HepG2 (cell line): ENCODE measurements around the gene CLEC9A. TPM values are rescaled to one million over a fixed set of nuclear protein-coding genes. Genes with fewer than 3 reads are reported as not detected.

Source experiments
- ATAC-seq: fragments of 200-7000 bp; cut with Tn5 transposase; 3 replicates; pipeline ENCODE4 v1.9.1; 2020; ENCODE audit warnings: mild to moderate bottlenecking, moderate library complexity
- BruUV-seq: library from RNA; stranded (reverse); fragments of 400-500 nt; replicated peaks from 2 replicates; lab custom pipeline; 2021; lab: Mats Ljungman, UMichigan
- CTCF ChIA-PET: fragments of 300-600 bp; formaldehyde crosslinking; extraction: SDS; loops from one replicate; lab custom pipeline; 2021; ENCODE audit warnings: low total read pairs, inconsistent platforms, low intra/inter-chr PET ratio; lab: Yijun Ruan, JAX
- POLR2A ChIA-PET: fragments of 350-600 bp; sonication (Branson Sonifier 250); formaldehyde crosslinking; loops from one replicate; lab custom pipeline; 2020; ENCODE audit warnings: antibody characterized with exemption, inconsistent platforms; lab: Yijun Ruan, JAX
- DNase-seq: peaks from one replicate; pipeline ENCODE4 v3.0.0-alpha.2; 2015; ENCODE audit warnings: low spot score
- FAIRE-seq: peaks from 3 replicates; lab custom pipeline; 2011; peaks lifted over from hg19 to GRCh38; lab: Jason Lieb, UNC
- H2AFZ ChIP-seq: one replicate; pipeline ENCODE4 v1.6.1; 2011; ENCODE audit warnings: low read length, inconsistent platforms
- H3K27ac ChIP-seq: fragments of 300-600 bp; 3 replicates; pipeline ENCODE4 v1.8.0; 2011; ENCODE audit warnings: mixed run types, mild to moderate bottlenecking, mixed read lengths, low read length, inconsistent platforms; ENCODE audit not compliant: insufficient read depth; ENCODE audit errors: extremely low read length
- H3K27me3 ChIP-seq, 2 experiments: fragments of 200-600 bp in 1 of 2; 2 replicates in 1 of 2; 3 replicates in 1 of 2; pipeline versions ENCODE4 v1.6.0 to v1.8.0; 2011; ENCODE audit warnings: low read length in 2 of 2, mild to moderate bottlenecking in 2 of 2, moderate library complexity in 2 of 2, inconsistent platforms in 1 of 2; ENCODE audit not compliant: insufficient read depth in 2 of 2, control insufficient read depth in 1 of 2
- H3K36me3 ChIP-seq, 2 experiments: fragments of 200-600 bp in 1 of 2; replicated peaks in 1 of 2; 2 replicates in 1 of 2; 3 replicates in 1 of 2; pipeline versions ENCODE4 v1.5.1 to v1.8.0; 2011; ENCODE audit warnings: low read length in 2 of 2, inconsistent platforms in 1 of 2; ENCODE audit not compliant: insufficient read depth in 2 of 2, control insufficient read depth in 1 of 2
- H3K4me1 ChIP-seq: 2 replicates; pipeline ENCODE4 v1.5.1; 2012; ENCODE audit warnings: low read length, inconsistent platforms; ENCODE audit not compliant: insufficient read depth
- H3K4me2 ChIP-seq: 2 replicates; pipeline ENCODE4 v1.6.0; 2011; ENCODE audit warnings: low read depth, low read length, inconsistent platforms
- H3K4me3 ChIP-seq, 3 experiments: fragments of 200-600 bp in 1 of 3; sonication (generic), shearing (Covaris generic) in 1 of 3; replicated peaks in 1 of 3; 2 replicates each; pipeline ENCODE4 v1.5.1; 2011 to 2016; ENCODE audit warnings: low read length in 3 of 3, inconsistent platforms in 2 of 3, low read depth in 2 of 3, mild to moderate bottlenecking in 2 of 3, control low read depth in 1 of 3, mixed read lengths in 1 of 3; ENCODE audit not compliant: insufficient read depth in 1 of 3
- H3K79me2 ChIP-seq: one replicate; pipeline ENCODE4 v1.6.1; 2011; ENCODE audit warnings: low read length, inconsistent platforms; ENCODE audit not compliant: insufficient read depth
- H3K9ac ChIP-seq: 2 replicates; pipeline ENCODE4 v1.6.0; 2011; ENCODE audit warnings: mild to moderate bottlenecking, low read depth, low read length, inconsistent platforms; ENCODE audit not compliant: insufficient read depth
- H3K9me3 ChIP-seq: 2 replicates; pipeline ENCODE4 v1.5.1; 2012; ENCODE audit warnings: mild to moderate bottlenecking, low read length
- H4K20me1 ChIP-seq: 2 replicates; pipeline ENCODE4 v1.6.0; 2011; ENCODE audit warnings: inconsistent platforms, mild to moderate bottlenecking, low read length, moderate library complexity; ENCODE audit not compliant: insufficient read depth
- EP300 ChIP-seq, 3 experiments: sonication (generic) in 1 of 3; formaldehyde crosslinking in 1 of 3; IDR thresholded peaks; 2 replicates each; pipeline versions ENCODE4 v1.5.1 to v1.6.1; 2011 to 2020; ENCODE audit warnings: low read depth in 2 of 3, low read length in 2 of 3, borderline replicate concordance in 1 of 3, improper control_type of control experiment in 1 of 3, mild to moderate bottlenecking in 1 of 3, missing genetic modification reagents in 1 of 3, moderate library complexity in 1 of 3
- HNF1A ChIP-seq, 2 experiments: sonication (generic) in 1 of 2; formaldehyde crosslinking in 1 of 2; IDR thresholded peaks; 2 replicates each; pipeline versions ENCODE4 v1.4.0 to v1.6.1; 2016 to 2020; ENCODE audit warnings: borderline replicate concordance in 1 of 2, low read depth in 1 of 2, mild to moderate bottlenecking in 1 of 2, missing genetic modification reagents in 1 of 2
- ZNF24 ChIP-seq: fragments of 450-650 bp; IDR thresholded peaks from 2 replicates; pipeline ENCODE4 v1.6.1; 2017; ENCODE audit warnings: antibody characterized with exemption, mild to moderate bottlenecking
- WGBS: methylation state at CpG from one replicate; pipeline ENCODE4 v1.1.6; 2017; ENCODE audit warnings: low lambda C conversion rate; 5-methylcytosine and 5-hydroxymethylcytosine counted together
- in situ Hi-C: cut with HindIII; loops from 2 replicates; pipeline ENCODE4 v1.10.0; 2017; ENCODE audit warnings: low pct_unique_long_range_greater_than_20kb; ENCODE audit not compliant: extremely low pct_ligation_motif_present
- intact Hi-C: fragments of 100-400 bp; cut with micrococcal nuclease; formaldehyde crosslinking; loops from one replicate; pipeline ENCODE4 v1.10.0; 2022; ENCODE audit not compliant: unreplicated experiment
- polyA plus RNA-seq, 8 experiments: library from polyadenylated mRNA; depleted of rRNA in 3 of 8; stranded (reverse) in 7 of 8; unstranded in 1 of 8; fragments of >200 nt; fragmentation: Illumina TruSeq in 4 of 8; extraction: Trizol in 4 of 8; gene quantifications; 2 replicates each; pipeline versions ENCODE4 v1.2.1 to v1.2.3, GENCODE V29; 2011 to 2016; ENCODE audit warnings: low read depth in 4 of 8, missing spikeins in 1 of 8, mixed read lengths in 1 of 8; ENCODE audit not compliant: insufficient read depth in 1 of 8
- total RNA-seq, 5 experiments: library from RNA; depleted of rRNA; stranded (reverse); fragments of >200 nt; fragmentation: Illumina TruSeq; extraction: Trizol; gene quantifications; 2 replicates each; pipeline ENCODE4 v1.2.3, GENCODE V29; 2016; ENCODE audit warnings: low read depth in 1 of 5

CLEC9A gene
- total and polyA plus RNA-seq, 2 of the 13 experiments (the other 11 are each of a cell fraction or from before 2014, with no cell fraction given) = not detected

GRCh38 chr12:9991876-9992275 is 38.6 kb upstream of the CLEC9A start:
- no peaks in the 10 kb centered on the region for H4K20me1 ChIP-seq
- H3K27ac ChIP-seq = no peak overlapping the region
- no peak for ATAC-seq
- no peak overlapping the region for H2AFZ ChIP-seq
- H3K4me3 ChIP-seq = no peak overlapping the region
- no peak overlapping the region for H3K4me2 ChIP-seq
- no peaks in the 10 kb centered on the region for H3K36me3 ChIP-seq
- DNase-seq = no peak
- intact Hi-C loops (no loop called here), in situ Hi-C loops (no loop called here)
- H3K9me3 ChIP-seq = no peaks in the 10 kb centered on the region
- ChIA-PET CTCF (no interaction called here), POLR2A (no interaction called here)
- BruUV-seq = no TSS peak
- no peak for FAIRE-seq
- H3K4me1 ChIP-seq = no peaks in the 10 kb centered on the region
- peaks cover 0 to 3% of the 10 kb centered on the region in 2 experiments; a peak in 1 of 5 replicates for H3K27me3 ChIP-seq
- no peaks in the 10 kb centered on the region for H3K79me2 ChIP-seq
- H3K9ac ChIP-seq = no peak overlapping the region
- WGBS = 1% methylated on average over 3 of the region's 3 CpGs
- no peak for TF ChIP-seq HNF1A (IDR thresholded peaks at IDR 0.05; ENCODE audit: low read depth)
- no peak for TF ChIP-seq HNF1A (CRISPR knock-in tag; IDR thresholded peaks at IDR 0.05; ENCODE audit: borderline replicate concordance)
- no peak for TF ChIP-seq ZNF24
- no peak for TF ChIP-seq EP300 (IDR thresholded peaks at IDR 0.05; ENCODE audit: low read depth in 2 of 2, low read length in 2 of 2)
- no peak for TF ChIP-seq EP300 (CRISPR knock-in tag; IDR thresholded peaks at IDR 0.05; ENCODE audit: borderline replicate concordance)
